Esophagus squamous epithelium (tissue), 4 donors: ENCODE results near the gene CREBZF.

ENCODE experiments used
- CTCF ChIP-seq, 6 experiments: fragments of 450-650 bp in 4 of 6; fragments of 200-600 bp in 2 of 6; sonication (generic) in 2 of 6; IDR thresholded peaks; one replicate each; pipeline ENCODE4 v1.5.1; 2016 to 2019; ENCODE audit warnings: antibody characterized with exemption in 6 of 6, mild to moderate bottlenecking in 4 of 6, moderate library complexity in 4 of 6
- POLR2A ChIP-seq, 4 donors: fragments of 450-650 bp; IDR thresholded peaks; one replicate each; pipeline ENCODE4 v1.6.1; 2017; ENCODE audit warnings: antibody characterized with exemption in 4 of 4, mild to moderate bottlenecking in 4 of 4, moderate library complexity in 3 of 4

GRCh38 chr11:85698195-85698594 is 33.3 kb upstream of the CREBZF start:
- TF ChIP-seq CTCF (IDR thresholded peaks at IDR 0.05): no peak
- no peak for TF ChIP-seq POLR2A (IDR thresholded peaks at IDR 0.05)
